ENCODE data around the gene GORASP2. TPM values are rescaled to one million over a fixed set of nuclear protein-coding genes. Genes with fewer than 3 reads are reported as not detected.
A peak's percentile ranks its signal among the peaks of the same experiment; 100 is the strongest.
"Not testable (repeated sequence)": the region's sequence is repeated elsewhere in the genome, so short reads cannot be mapped to it uniquely, and the experiment has no call there.

Gene GORASP2
- total and polyA plus RNA-seq, 11 donors = 24.5 to 84.9 (median 62.6) TPM

DNA sequence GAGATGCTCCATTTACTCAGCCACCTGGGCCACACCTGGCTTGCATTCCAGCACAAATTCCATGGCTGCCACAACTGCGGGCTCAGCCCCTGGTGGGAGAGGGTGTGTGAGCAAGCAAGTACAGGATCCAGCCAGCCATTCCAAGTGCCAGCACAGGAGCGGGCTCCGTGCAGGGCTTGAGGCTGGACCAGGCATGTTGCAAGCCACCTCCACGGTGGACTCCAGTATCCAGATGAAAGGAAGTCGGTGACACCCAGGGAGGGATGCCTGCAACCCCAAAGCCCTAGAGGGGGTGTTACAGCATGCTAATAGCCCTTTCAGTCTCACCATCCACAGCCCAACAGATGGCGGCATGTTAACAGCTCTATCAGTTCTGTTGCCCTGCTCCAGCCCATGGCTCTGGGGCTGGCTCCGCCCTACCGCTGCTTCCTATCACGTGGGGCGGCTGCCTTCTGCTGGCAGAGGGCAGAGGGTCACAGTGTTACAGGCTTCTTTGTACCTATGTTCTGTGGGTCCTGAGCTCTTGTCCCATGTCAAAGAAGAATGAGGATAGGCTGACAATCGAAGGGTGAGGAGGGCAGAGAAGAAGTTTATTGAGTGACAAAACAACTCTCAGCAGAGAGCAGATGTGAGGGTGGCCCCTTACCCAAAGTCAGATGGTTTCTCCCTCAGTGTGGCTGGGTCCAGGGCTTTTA, 11.7 kb upstream of the GORASP2 start:
- 92 to 95% (median 92%) methylated on average over 9 to 11 of the region's 11 CpGs for WGBS, 4 donors
- no peak for DNase-seq
- Histone ChIP-seq H3K27me3 (no peaks in the 10 kb centered on the region), H3K36me3 (no peaks in the 10 kb centered on the region), H3K27ac (no peak overlapping the region), H3K4me3 (no peak overlapping the region), H3K4me1 (no peaks in the 10 kb centered on the region), H3K9me3 (peaks cover 0 to 61% (median 34%) of the 10 kb centered on the region in 12 donors)
- ATAC-seq = no peak
- intact Hi-C loops (cut with DNase I) = no loop called here
- TF ChIP-seq POLR2A (IDR thresholded peaks at IDR 0.05) = no peak
- TF ChIP-seq, protein P1, sequence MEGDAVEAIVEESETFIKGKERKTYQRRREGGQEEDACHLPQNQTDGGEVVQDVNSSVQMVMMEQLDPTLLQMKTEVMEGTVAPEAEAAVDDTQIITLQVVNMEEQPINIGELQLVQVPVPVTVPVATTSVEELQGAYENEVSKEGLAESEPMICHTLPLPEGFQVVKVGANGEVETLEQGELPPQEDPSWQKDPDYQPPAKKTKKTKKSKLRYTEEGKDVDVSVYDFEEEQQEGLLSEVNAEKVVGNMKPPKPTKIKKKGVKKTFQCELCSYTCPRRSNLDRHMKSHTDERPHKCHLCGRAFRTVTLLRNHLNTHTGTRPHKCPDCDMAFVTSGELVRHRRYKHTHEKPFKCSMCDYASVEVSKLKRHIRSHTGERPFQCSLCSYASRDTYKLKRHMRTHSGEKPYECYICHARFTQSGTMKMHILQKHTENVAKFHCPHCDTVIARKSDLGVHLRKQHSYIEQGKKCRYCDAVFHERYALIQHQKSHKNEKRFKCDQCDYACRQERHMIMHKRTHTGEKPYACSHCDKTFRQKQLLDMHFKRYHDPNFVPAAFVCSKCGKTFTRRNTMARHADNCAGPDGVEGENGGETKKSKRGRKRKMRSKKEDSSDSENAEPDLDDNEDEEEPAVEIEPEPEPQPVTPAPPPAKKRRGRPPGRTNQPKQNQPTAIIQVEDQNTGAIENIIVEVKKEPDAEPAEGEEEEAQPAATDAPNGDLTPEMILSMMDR (IDR thresholded peaks at IDR 0.05) = no peak

DNA sequence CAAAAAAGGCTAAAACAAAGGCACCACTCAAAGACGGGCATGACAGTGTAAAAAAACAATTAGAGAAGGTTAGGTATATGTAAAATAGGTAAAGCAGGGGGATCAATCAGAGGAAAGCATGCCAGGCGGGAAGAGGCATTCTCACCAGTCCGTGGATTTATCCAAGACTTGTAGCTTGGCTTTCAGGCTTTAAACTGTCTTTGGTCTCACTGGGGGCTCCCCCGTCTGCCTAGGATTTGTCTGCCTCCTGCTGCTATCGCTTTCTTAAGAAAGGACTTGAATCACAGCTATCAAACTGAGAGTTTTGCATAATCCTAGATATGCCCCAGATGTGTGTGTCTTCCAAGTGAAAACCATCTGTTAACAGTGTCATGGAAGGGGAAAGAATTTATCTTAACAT, 11.1 kb upstream of the GORASP2 start:
- Histone ChIP-seq H3K36me3 (no peaks in the 10 kb centered on the region), H3K27me3 (no peaks in the 10 kb centered on the region), H3K4me1 (no peaks in the 10 kb centered on the region), H3K4me3 (no peak overlapping the region), H3K27ac (no peak overlapping the region), H3K9me3 (peaks cover 0 to 55% (median 29%) of the 10 kb centered on the region in 12 donors)
- WGBS, 4 donors = 75 to 85% (median 82%) methylated on average over 5 of the region's 5 CpGs
- ATAC-seq (no peak), DNase-seq (no peak)
- no peak for TF ChIP-seq POLR2A (IDR thresholded peaks at IDR 0.05)
- TF ChIP-seq, protein P1 (IDR thresholded peaks at IDR 0.05) = no peak
- intact Hi-C loops (cut with DNase I) = no loop called here

DNA sequence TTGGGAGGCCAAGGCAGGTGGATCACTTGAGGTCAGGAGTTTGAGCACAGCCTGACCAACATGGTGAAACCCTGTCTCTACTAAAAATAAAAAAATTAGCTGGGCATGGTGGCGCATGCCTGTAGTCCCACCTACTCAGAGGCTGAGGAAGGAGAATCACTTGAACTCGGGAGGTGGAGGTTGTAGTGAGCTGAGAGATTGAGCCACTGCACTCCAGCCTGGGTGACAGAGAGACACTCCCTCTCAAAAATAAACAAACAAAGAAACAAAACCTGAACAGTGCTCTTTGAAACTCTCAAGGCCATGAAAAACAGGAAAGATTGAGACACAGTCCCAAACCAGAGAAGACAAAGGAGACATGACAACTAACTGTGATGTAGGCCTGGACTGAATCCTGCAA, 7.2 kb upstream of the GORASP2 start:
- H3K27ac ChIP-seq; H3K27me3 ChIP-seq; intact Hi-C loops (cut with DNase I); H3K36me3 ChIP-seq; H3K4me1 ChIP-seq; ATAC-seq; DNase-seq; H3K4me3 ChIP-seq: not testable (repeated sequence)
- H3K9me3 ChIP-seq = peaks cover 0 to 21% (median 15%) of the 10 kb centered on the region in 12 donors
- 90 to 96% (median 93%) methylated on average over 2 of the region's 2 CpGs for WGBS, 4 donors

DNA sequence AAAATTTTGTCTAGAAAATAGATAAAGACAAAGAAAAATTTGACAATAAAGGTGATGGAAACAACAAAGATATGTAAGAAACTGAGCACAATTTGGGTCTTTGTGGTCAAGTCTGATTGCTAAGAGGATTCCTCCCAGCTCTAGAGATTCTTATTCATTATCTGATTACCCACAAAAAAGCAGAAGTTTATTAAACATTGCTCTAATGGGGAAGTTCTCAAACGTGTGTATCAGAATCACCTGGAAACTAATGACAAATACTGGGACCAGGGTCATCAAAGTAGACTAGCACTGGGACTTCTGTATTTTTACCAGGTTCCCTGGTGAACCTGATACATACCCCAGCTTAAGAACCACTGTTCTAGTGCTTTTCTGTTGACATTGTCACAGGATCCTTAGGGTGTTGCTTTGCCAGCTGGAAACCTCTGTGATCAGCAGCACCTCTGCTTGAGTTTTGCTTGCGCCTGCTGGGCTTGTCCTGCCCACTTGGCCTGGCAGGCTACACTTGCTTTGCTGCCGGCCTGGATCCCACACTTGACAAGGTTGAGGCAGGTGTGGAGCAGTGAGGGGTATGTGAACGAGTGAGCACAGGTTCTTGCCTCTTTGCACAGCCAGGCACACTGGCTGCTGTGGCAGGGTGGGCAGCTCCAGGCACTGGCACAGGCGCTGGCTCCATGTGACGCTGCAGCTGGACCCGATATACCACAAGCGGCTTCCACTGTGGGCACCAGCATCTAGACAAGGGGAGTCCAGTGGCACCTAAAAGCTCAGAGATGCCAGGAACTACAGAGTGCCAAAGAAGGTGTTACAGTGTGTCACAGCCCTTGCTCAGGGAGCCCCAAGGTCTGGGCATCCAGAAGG, 6.2 kb upstream of the GORASP2 start:
- peak in 1 of 4 donors; percentile 18 for ATAC-seq
- TF ChIP-seq, protein P1 (IDR thresholded peaks at IDR 0.05) = no peak
- TF ChIP-seq POLR2A (IDR thresholded peaks at IDR 0.05) = no peak
- Histone ChIP-seq H3K4me1 (no peaks in the 10 kb centered on the region), H3K36me3 (no peaks in the 10 kb centered on the region), H3K27ac (no peak overlapping the region), H3K9me3 (peaks cover 0 to 11% (median 7%) of the 10 kb centered on the region in 12 donors), H3K27me3 (no peaks in the 10 kb centered on the region), H3K4me3 (no peak overlapping the region)
- no peak for DNase-seq
- 77 to 92% (median 91%) methylated on average over 6 to 8 of the region's 8 CpGs for WGBS, 4 donors
- intact Hi-C loops (cut with DNase I) = no loop called here

Data from heart left ventricle (tissue), 16 donors.